NCI-H460 (cell line): Measurements from ENCODE around the gene KASH5. TPM values are rescaled to one million over a fixed set of nuclear protein-coding genes. Genes with fewer than 3 reads are reported as not detected.
A peak's percentile ranks its signal among the peaks of the same experiment; 100 is the strongest.
"Not testable (repeated sequence)": the region's sequence is repeated elsewhere in the genome, so short reads cannot be mapped to it uniquely, and the experiment has no call there.

ENCODE experiments used
- DNase-seq: peaks from one replicate; pipeline ENCODE4 v3.0.0-alpha.2; 2016; ENCODE audit warnings: low read depth; ENCODE audit errors: extremely low read depth
- total RNA-seq: library from RNA; depleted of rRNA; stranded (reverse); fragments of >200 nt; shearing (Covaris generic); gene quantifications from 2 replicates; pipeline ENCODE4 v1.2.3, GENCODE V29; 2014

The KASH5 gene
- total RNA-seq, 1 experiment from 2014 or later, result not detected

DNA sequence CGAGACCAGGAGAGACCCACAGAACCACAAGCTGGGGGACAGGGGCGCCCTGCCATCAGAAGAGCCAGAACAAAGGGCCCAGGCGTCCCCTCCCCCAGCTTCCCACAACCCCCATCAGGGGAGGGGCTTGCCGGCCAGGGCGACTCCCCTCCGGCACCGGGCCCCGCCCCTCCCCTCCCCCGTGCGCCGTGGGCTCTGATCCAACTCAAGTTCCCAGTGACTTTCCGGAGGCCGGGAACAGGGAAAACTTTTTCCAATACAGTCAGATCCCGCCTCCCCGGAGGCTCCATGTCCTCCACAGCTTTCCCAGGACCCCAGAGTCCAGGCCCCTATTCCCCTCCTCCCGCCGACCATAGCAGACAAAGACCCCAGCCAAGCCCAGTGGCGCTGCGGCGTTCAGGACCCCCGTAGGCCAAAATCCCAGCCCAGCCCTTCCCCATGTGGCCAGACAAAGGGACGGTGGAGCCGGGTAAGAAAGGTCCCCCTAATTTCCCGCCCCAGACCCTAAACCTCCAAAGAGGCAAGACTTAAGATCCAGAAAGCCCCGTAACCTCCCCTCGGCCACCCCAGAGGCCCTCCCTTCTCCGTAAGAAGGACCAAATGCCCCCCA, 26.5 kb upstream of the KASH5 start:
- peak; percentile 48 for DNase-seq

DNA sequence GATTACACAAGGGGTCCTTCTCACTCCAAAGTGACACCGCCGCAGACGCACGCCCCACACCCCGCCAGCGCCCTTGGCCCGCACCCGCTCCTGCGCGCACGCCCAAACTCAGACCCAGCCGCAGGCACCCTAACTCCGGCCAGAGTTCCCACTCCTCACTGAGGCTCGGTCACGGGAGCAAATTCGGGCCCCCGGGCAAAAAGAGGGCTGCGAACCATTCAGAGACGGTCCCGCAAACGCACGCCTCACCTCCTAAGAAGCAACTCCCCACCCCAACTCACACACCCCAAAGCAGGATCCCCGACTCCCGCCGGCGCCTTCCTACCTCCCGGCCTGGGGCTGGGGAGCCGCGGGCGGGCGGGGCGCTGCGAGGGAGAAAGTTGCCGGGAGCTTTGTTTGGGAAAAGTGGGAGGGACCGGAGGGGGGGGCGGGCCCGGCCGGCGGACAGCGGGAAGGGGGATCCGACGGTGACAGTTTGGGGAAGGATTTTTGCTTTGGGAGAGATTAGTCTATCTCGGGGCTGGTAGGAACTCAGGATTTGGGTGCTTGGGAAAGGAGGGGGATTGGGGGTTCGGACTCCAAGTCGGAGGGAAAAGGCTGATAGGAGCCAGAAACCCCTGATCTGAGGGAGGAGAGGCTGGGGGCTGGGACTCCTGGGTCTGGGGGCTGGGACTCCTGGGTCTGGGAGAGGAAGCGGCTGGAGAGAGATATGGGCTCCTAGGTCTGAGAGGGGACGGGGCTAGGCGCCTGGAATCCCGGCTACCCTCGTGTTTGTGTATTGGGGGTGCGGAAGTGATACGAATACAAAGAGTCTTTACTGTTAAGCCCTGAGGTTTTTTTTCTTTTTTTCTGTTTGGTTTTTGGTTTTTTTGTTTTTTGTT, 25.8 kb upstream of the KASH5 start, which contains the start of gene TEAD2:
Gene TEAD2 (minus strand): TSS at position 369 of the 881 bp plus-strand sequence. CDS start 2,341 bp downstream, outside the sequence.
- peak; percentile 20 for DNase-seq

DNA sequence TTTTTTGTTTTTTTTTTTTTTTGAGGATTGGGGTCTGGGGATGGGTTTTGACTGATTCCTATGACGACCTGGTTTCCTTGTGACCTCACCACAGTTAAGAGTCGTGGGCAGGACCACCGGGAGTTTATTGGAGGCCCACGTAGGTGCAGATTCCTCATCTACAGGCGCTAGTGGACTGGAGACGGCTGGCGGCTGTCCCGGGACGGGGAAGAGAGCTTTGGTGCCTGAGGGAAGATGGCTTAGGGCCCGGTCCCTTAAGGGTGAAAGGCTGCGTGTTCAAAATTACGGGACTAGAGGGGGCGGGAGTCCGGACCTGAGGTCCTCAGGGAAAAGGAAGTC, 25.2 kb upstream of the KASH5 start:
- DNase-seq, result no peak

DNA sequence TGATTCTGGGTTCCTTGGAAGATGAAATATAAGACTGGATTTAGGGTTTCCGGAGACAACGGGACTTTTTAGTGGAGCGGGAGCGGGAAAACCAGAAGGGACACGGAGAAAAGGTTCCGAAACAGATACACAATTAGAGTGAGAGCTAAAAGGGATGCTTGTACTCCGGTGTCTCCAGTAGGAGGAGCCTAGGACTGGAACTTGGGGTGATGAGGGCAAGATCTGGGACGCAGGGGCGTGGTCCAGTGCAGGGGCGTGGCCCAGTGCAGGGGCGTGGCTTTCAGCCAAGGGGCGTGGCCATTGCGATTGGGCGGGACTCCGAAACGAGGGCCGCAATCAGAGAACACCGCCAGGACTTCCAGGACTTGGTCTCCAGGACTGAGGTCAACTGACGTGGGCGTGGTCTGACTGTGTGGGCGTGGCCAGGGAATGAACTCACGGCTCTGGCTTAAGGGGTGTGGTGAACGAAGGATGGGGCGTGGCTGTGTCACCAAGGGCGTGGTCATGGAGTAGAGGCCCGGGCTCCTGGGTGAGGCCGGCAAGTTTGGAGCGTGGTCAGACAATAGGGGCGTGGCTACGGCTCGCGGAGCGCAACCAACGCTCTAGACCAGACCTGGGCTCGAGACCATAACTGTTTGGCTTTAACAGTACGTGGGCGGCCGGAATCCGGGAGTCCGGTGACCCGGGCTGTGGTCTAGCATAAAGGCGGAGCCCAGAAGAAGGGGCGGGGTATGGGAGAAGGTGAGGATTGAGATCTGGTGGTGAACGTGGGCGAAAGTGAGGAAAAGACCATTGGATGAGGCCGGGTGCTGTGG, 24.6 kb upstream of the KASH5 start, which contains the start of gene DKKL1:
Gene DKKL1 (plus strand): TSS at position 610 of the 815 bp plus-strand sequence. CDS start 122 bp downstream, at position 732.
- peak; percentile 99 for DNase-seq

DNA sequence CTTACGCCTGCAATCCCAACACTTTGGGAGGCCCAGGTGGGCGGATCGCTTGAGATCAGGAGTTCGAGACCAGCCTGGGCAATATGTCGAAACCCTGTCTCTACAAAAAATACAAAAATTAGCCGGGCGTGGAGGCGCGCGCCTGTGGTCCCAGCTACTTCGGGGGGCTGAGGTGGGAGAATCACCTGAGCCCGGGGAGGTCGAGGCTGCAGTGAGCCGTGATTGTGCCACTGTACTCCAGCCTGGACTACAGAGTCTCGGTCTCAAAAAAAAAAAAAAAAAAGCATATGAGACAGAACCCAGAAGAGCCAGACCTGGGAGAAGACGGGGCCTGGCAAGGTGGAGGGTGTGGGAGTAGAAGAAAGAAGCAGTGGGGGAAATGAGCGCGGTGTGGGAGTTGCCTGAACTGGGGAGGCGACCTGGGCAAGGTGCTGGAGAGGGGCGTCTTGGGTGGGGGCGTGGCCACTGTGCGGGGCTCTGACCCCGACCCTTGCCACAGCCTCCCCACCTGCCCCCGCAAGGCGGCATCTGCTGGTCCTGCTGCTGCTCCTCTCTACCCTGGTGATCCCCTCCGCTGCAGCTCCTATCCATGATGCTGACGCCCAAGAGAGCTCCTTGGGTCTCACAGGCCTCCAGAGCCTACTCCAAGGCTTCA, 23.8 kb upstream of the KASH5 start:
- DNase-seq, result no peak

DNA sequence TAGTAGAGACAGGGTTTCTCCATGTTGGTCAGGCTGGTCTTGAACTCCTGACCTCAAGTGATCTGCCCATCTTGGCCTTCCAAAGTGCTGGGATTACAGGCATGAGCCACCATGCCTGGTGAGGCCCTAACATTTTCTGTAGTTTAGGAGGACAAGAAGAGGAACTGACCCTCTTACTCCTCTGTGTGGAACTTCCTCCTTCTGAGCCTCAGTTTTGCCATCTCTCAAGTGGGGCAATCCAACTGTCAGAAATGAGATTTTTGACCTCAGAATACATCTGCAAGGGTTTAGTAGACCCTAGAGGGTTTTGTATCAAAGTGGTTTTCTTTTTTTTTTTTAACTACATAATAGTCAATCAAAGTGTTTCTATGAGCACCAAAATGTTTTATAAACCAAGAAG, 21.9 kb upstream of the KASH5 start:
- DNase-seq, result no peak

DNA sequence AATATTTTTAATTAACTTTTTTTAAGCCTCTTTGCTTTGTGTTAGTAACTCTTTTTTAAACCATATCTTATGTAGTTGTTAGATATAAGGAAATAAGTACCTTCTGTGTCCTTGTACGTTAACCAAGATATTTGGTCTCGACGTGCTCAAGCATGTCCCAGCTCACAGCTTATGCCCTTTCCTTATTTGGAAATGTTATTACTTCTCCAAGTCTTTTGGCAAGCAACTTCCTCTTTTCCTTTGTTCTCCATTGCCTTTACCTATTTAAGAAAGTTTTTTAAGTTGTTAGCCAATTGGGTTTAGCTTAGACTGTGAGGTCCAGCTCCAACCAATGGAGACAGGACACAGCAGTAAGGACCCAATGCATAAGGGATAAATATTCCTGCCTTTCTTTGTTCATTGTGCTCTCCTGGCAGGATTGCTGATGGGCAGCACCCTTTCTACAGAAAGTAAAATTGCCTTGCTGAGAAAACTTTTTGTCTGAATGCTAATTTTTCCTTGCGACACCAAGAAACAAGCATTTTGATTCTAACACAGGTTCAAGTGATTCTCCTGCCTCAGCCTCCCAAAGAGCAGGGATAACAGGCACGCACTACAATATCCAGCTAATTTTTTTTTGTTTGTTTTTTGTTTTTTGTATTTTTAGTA, 19.2 kb upstream of the KASH5 start:
- DNase-seq, result no peak

DNA sequence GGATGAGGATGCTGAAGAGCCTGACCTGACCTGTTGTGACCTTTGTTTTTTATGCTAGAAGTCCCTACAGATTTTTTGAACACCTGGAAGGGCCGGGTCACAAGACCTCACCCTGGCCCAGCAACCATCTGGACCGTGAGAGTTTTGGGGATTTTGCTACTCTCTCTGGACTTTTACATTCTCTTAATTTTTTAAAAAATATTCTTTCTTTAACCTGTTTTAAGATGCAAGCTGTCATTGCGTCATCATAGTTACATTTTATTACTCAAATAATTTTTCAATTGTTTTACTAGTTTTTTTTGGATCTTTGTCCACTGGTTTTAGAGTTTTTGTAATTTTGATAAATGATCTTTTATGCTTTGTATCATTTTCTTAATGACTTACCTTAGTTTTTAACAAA, 16.9 kb upstream of the KASH5 start:
- DNase-seq, result no peak

DNA sequence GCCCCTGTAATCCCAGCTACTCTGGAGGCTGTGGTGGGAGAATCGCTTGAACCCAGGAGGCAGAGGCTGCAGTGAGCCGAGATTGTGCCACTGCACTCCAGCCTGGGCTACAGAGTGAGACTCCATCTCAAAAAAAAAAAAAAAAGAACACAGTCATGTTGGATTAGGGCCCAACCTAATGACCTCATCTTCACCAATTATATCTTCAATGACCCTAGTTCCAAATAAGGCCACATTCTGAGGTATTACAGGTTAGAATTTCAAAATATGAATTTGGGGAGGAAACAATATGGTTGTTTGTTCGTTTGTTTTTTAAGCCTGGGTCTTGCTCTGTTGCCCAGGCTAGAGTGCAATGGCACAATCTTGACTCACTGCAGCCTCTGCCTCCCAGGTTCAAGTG, 14.9 kb upstream of the KASH5 start:
- not testable (repeated sequence) for DNase-seq

DNA sequence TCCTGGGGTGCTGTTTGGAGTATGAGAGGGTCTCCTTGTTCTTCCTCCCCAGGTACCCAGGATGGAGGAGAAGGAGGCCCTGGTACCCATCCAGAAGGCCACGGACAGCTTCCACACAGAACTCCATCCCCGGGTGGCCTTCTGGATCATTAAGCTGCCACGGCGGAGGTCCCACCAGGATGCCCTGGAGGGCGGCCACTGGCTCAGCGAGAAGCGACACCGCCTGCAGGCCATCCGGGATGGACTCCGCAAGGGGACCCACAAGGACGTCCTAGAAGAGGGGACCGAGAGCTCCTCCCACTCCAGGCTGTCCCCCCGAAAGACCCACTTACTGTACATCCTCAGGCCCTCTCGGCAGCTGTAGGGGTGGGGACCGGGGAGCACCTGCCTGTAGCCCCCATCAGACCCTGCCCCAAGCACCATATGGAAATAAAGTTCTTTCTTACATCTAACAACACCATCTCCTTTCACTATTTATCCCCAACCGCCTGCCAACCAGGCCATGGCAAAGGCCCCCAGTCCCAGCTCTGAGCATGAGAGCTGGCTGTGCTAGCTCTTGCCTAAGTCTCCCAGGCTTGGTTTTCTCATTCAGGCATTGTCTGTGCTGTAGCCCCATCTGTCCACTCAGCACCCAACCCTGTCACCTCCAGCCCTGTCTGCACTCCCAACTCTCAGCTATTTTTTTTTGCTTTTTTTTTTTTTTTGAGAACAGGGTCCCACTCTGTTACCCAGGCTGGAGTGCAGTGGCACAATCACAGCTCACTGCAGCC, 13.2 kb upstream of the KASH5 start:
- no peak for DNase-seq

DNA sequence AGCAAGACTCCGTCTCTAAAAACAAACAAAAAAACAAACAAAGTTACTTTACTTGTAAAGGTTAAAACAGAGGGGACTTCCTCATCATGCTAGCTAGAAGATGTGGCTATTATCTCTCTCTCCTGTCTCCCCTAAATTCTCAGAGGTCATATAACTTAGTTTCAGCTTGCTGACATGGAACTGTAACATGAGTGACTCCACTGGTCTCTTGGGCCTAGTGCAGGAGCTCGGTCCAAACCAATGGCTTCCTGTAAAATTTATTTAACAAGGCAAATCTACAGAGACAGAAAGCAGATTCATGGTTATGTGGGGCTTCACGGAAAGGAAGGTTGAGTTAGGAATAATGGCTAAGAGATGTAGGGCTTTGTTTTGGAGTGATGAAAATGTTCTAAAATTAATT, 9.5 kb upstream of the KASH5 start:
- no peak for DNase-seq

DNA sequence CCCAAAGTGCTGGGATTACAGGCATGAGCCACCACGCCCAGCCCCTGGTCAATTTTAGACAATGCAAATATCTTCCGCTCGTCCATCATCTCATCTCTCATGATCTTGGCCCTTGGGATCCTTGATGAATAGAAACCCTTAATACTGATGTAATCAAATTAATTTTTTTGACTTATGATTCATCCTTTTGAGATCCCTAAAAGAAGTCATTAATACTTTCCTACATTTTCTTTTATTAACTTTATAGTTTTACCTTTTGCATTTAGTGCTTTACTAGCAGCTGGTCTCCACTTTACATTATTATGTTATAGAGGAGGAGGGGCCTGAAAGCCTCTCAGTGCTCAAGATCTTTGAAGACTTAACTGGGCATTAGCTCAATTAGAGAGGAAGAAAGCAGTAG, 7.7 kb upstream of the KASH5 start:
- no peak for DNase-seq

DNA sequence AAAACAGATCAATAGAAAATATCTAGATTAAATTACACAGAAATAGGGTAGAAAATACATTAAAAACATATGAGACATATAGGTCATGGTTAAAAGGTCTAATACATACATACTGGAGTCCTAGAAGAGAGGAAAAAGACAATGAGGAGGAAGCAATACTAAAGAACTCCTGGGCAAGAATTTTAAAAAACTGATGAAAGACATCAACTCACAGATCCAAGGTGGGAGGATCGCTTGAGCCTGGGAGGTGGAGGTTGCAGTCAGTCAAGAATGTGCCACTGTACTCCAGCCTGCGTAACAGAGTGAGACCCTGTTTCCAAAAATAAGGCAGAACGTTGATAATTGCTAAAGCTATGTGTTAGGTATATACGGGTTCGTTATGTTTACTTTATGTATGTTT, 5.4 kb upstream of the KASH5 start:
- no peak for DNase-seq

DNA sequence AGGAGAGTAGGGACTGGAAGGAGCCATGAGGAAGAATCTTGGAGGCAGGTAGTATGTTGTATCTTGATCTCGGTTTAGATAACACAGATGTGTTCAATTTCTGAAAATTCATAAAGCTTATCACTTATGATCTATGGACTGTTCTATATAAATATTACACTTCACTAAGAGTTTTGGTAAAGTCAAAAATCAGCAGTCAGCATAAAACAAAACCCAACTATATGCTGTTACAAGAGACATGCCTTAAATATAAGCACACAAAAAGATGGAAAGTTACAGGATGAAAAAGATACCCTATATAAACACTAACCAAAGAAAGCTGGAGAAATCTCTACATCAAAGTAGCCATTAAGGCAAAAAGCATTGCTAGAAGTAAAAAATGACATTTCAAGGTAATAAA, 4.5 kb upstream of the KASH5 start:
- DNase-seq, result no peak

DNA sequence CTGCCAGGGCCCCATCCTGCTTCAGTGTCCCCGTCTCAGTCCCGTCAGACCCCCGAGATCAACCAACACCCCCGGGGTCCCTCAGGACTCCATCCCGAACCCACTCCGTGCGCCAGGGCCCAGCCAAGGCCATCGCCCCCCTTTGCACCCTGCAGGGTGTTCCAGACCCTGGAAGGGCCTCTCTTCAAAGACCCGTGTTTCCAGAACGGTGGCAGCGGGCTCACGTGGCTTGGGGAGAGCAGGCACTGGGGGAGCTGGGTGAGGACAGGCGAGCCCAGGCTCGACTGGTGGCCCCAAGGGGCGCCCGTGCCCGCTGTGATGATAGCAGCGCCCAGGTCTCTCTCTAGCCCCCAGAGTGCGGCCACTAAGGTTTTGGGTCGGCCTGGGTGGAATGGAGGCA, 1.4 kb downstream of the KASH5 start:
- DNase-seq, result no peak

DNA sequence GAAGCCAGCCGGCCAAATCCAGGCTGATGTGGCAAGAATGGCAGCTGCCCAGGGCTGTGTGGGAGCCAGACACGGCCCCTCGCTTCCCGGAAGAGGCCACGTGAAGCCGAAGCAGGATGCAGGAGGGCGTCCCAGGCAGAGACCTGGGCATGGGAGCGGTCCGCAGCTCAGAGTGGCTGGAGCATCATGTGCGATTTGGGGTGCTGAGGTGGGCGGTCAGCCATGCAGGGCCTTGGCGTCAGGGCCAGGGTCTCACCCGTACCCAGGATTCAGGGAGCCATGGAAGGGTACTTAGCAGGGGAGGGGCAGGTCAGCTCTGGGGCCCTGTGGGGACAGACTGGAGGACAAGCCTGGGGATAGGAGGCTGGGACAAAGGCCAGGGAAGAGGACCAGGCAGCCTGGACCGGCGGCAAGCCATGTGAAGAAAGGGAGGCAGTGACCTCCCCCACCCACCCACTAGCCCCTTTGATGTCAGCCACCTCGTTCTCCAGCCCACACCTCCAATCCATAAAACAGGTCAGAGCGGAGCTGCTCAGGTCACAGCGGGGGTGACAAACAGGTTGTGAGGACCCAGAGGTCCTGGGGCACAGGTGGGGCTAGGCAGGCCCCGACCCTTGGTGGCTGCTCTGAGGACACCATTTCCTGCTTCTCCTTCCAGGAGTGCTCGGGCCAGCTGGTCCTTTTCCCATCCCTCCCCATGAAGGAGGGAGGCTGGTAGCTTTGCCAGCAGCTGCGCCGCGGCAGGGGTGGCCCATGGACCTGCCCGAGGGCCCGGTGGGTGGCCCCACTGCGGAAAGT, 2.3 kb downstream of the KASH5 start:
- DNase-seq, result no peak

DNA sequence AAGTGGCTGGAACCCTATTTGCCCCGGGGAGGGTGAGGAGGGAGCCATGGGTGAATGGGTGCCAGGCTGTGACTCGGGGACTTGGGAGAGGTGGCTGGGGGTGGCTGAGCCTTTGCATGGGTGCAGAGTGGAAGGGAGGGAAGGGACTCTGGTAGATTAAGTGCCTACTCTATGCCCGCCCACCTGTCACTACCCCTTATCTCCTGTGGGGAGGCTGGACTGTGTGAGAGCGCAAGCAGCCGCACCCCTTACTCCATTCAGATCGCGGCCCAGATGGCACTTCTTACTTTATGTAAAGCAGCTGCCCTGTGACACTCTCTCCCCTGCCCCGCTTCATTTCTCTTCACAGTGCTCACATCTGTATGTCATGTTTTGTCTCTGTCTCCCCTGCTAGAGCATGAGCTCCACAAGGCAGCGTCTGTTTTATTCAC, 2.9 kb downstream of the KASH5 start:
- no peak for DNase-seq

DNA sequence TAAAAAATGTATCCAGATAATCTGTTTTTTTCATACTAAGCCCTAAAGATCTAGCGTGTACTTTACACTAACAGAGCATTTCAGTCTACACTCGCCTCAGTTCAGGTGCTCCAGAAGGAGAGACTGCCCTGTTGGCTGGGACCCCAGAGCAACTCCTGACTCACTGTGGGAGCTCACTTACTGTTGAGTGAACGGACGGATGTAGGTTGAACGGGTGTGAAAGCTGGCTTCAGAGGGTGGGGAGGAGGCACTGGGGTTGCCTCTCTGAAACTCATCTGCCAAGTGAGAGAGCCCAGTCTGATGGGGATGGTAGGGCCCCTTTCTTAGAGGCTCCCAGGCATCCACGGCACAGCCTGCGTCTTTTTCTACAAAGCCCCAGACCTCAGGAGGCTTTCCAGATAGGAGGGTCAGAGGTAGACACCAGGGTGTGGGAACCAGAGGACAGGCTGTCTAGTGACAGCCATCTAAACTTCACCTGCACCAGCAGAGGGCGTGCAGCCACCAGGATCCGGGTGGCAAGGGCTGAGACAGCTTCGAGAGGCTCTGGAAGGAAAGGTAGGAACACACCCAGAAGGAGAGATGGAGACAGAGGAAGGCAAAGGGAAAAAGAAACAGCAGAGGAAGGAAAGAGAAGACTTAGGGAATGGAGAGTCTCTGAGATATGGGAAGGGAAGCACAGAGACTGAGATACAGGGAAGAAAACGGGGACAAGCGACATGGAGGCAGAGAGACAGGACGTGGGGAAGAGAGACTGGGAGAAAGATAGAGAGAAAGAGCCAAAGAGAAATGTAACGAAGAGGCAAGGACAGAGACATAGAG, 3.7 kb downstream of the KASH5 start:
- peak; percentile 72 for DNase-seq
